ENCODE data around the gene EXO5. TPM values are rescaled to one million over a fixed set of nuclear protein-coding genes. Genes with fewer than 3 reads are reported as not detected.

The EXO5 gene
- total and polyA plus RNA-seq, 2 of the 13 experiments (the other 11 are each of a cell fraction or from before 2014, with no cell fraction given), result 9.9 to 20.5 TPM

DNA sequence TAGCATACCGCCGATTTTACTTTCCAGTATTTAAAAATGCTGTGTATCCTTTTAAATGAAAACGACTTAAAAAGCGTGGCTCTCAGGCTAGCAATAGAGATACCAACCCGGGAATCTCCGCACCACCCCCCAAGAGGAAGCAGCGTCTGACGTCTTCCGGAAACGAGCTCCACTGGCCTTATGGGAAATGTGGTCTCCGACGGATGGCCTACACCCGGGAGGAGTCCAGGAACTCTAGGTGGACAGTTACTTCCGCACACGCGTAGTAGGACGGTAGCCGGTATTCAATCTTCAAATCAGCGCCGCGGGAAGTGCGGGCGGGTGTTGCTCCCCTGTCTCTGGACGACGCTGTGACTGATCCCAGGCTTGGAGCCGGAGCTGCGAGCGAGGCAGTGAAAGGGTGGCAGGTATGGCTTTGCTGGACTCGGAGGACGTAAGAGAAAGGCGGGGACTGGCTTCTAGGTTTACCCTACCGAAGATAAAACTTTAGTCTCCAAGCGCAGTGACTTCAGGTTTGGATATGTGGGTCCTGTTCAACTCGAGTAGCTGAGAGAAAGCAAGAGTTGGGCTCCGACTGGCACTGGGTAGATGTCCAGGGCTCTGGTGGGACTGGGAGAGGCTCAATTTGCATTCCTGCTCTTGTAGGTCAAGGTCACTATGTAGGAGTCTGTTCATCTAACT lies 23.0 kb downstream of the EXO5 start, which contains the start of gene ZNF684 (continued):
- TF ChIP-seq, protein P1, sequence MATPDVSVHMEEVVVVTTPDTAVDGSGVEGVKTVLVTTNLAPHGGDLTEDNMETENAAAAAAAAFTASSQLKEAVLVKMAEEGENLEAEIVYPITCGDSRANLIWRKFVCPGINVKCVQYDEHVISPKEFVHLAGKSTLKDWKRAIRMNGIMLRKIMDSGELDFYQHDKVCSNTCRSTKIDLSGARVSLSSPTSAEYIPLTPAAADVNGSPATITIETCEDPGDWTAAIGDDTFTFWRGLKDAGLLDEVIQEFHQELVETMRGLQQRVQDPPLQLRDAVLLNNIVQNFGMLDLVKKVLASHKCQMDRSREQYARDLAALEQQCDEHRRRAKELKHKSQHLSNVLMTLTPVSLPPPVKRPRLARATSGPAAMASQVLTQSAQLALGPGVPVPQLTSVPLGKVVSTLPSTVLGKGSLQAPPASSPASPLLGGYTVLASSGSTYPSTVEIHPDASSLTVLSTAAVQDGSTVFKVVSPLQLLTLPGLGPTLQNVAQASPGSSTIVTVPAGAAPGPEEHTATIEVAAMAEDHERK (CRISPR knock-in tag; IDR thresholded peaks at IDR 0.05; ENCODE audit: low read depth), result peak; percentile 79; the same call in 1 of the 2 replicates
- TF ChIP-seq ZNF652 (CRISPR knock-in tag; IDR thresholded peaks at IDR 0.05; ENCODE audit: borderline replicate concordance, low read depth), result peak; percentile 92
- no peak for TF ChIP-seq DNMT1 (CRISPR knock-in tag; IDR thresholded peaks at IDR 0.05)
- TF ChIP-seq, protein P2, sequence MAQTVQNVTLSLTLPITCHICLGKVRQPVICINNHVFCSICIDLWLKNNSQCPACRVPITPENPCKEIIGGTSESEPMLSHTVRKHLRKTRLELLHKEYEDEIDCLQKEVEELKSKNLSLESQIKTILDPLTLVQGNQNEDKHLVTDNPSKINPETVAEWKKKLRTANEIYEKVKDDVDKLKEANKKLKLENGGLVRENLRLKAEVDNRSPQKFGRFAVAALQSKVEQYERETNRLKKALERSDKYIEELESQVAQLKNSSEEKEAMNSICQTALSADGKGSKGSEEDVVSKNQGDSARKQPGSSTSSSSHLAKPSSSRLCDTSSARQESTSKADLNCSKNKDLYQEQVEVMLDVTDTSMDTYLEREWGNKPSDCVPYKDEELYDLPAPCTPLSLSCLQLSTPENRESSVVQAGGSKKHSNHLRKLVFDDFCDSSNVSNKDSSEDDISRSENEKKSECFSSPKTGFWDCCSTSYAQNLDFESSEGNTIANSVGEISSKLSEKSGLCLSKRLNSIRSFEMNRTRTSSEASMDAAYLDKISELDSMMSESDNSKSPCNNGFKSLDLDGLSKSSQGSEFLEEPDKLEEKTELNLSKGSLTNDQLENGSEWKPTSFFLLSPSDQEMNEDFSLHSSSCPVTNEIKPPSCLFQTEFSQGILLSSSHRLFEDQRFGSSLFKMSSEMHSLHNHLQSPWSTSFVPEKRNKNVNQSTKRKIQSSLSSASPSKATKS (CRISPR knock-in tag; IDR thresholded peaks at IDR 0.05), result no peak
- TF ChIP-seq NCOR1 (IDR thresholded peaks at IDR 0.05; ENCODE audit: borderline replicate concordance, low read length), result no peak; the same call in 1 of the 2 replicates
- TF ChIP-seq, protein P3, sequence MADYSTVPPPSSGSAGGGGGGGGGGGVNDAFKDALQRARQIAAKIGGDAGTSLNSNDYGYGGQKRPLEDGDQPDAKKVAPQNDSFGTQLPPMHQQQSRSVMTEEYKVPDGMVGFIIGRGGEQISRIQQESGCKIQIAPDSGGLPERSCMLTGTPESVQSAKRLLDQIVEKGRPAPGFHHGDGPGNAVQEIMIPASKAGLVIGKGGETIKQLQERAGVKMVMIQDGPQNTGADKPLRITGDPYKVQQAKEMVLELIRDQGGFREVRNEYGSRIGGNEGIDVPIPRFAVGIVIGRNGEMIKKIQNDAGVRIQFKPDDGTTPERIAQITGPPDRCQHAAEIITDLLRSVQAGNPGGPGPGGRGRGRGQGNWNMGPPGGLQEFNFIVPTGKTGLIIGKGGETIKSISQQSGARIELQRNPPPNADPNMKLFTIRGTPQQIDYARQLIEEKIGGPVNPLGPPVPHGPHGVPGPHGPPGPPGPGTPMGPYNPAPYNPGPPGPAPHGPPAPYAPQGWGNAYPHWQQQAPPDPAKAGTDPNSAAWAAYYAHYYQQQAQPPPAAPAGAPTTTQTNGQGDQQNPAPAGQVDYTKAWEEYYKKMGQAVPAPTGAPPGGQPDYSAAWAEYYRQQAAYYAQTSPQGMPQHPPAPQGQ (CRISPR knock-in tag; IDR thresholded peaks at IDR 0.05; ENCODE audit: borderline replicate concordance), result no peak
- no peak for TF ChIP-seq BRD4 (CRISPR knock-in tag; IDR thresholded peaks at IDR 0.05)
- TF ChIP-seq NRL (CRISPR knock-in tag; IDR thresholded peaks at IDR 0.05; ENCODE audit: borderline replicate concordance), result no peak; the same call in 1 of the 2 replicates
- TF ChIP-seq, protein P4, sequence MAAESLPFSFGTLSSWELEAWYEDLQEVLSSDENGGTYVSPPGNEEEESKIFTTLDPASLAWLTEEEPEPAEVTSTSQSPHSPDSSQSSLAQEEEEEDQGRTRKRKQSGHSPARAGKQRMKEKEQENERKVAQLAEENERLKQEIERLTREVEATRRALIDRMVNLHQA (CRISPR knock-in tag; IDR thresholded peaks at IDR 0.05), result no peak
- no peak for TF ChIP-seq ZNF703 (CRISPR knock-in tag; IDR thresholded peaks at IDR 0.05; ENCODE audit: borderline replicate concordance)
- TF ChIP-seq NFIB (CRISPR knock-in tag; IDR thresholded peaks at IDR 0.05; ENCODE audit: borderline replicate concordance), result no peak
- no peak for TF ChIP-seq ZNF329 (CRISPR knock-in tag; IDR thresholded peaks at IDR 0.05; ENCODE audit: low read depth)
- no peak for TF ChIP-seq ZSCAN20 (CRISPR knock-in tag; IDR thresholded peaks at IDR 0.05; ENCODE audit: borderline replicate concordance)
- TF ChIP-seq RAD51 (IDR thresholded peaks at IDR 0.05; ENCODE audit: borderline replicate concordance), result no peak
- no peak for TF ChIP-seq IKZF1 (IDR thresholded peaks at IDR 0.05)
- TF ChIP-seq CC2D1A (CRISPR knock-in tag; IDR thresholded peaks at IDR 0.05), result 0 out of 2 replicates have a peak, but pooled peaks have one; percentile 31
- peak; percentile 89 for TF ChIP-seq KAT8 (CRISPR knock-in tag; IDR thresholded peaks at IDR 0.05)
- TF ChIP-seq, protein P5, sequence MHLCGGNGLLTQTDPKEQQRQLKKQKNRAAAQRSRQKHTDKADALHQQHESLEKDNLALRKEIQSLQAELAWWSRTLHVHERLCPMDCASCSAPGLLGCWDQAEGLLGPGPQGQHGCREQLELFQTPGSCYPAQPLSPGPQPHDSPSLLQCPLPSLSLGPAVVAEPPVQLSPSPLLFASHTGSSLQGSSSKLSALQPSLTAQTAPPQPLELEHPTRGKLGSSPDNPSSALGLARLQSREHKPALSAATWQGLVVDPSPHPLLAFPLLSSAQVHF (CRISPR knock-in tag; IDR thresholded peaks at IDR 0.05), result 0 out of 2 replicates have a peak, but pooled peaks have one; percentile 48
- TF ChIP-seq HDAC6 (IDR thresholded peaks at IDR 0.05; ENCODE audit: low read depth, low read length), result no peak
- no peak for TF ChIP-seq ZBTB8A (CRISPR knock-in tag; IDR thresholded peaks at IDR 0.05; ENCODE audit: borderline replicate concordance, low read depth)
- no peak for TF ChIP-seq SKI (IDR thresholded peaks at IDR 0.05; ENCODE audit: partially characterized antibody)
